Mammary epithelial cell (primary cell): ENCODE results near the gene RBM33.

Source experiments
- CTCF ChIP-seq, 2 donors: IDR thresholded peaks in 1 of 2; conservative IDR thresholded peaks in 1 of 2; 2 replicates each; pipeline ENCODE4 v1.5.1; 2011 to 2012; ENCODE audit warnings: inconsistent platforms in 2 of 2, low read length in 2 of 2, mild to moderate bottlenecking in 2 of 2, control low read depth in 1 of 2, low read depth in 1 of 2; ENCODE audit not compliant: insufficient read depth in 1 of 2; ENCODE audit errors: extremely low read depth in 1 of 2
- EZH2 ChIP-seq: IDR thresholded peaks from 2 replicates; pipeline ENCODE4 v1.6.1; 2012; ENCODE audit warnings: low read length, inconsistent platforms, borderline replicate concordance

GRCh38 chr7:155752756-155753445 is 108.4 kb downstream of the RBM33 start:
- TF ChIP-seq CTCF (conservative IDR thresholded peaks at IDR 0.05 in 1 of 2, IDR thresholded peaks at IDR 0.05 in 1 of 2; ENCODE audit: extremely low read depth in 1 of 2, insufficient read depth in 1 of 2, low read depth in 1 of 2, low read length in 2 of 2) (no peak), EZH2 (no peak)
